GM12872 (cell line): ENCODE data around the gene TMOD2.

Experiments
- TF ChIP-seq, protein P1 (sequence below): IDR thresholded peaks from 3 replicates; pipeline ENCODE4 v1.5.1; 2011; ENCODE audit warnings: low read depth, mild to moderate bottlenecking, low read length, moderate library complexity; ENCODE audit not compliant: insufficient read depth

The TMOD2 gene

DNA sequence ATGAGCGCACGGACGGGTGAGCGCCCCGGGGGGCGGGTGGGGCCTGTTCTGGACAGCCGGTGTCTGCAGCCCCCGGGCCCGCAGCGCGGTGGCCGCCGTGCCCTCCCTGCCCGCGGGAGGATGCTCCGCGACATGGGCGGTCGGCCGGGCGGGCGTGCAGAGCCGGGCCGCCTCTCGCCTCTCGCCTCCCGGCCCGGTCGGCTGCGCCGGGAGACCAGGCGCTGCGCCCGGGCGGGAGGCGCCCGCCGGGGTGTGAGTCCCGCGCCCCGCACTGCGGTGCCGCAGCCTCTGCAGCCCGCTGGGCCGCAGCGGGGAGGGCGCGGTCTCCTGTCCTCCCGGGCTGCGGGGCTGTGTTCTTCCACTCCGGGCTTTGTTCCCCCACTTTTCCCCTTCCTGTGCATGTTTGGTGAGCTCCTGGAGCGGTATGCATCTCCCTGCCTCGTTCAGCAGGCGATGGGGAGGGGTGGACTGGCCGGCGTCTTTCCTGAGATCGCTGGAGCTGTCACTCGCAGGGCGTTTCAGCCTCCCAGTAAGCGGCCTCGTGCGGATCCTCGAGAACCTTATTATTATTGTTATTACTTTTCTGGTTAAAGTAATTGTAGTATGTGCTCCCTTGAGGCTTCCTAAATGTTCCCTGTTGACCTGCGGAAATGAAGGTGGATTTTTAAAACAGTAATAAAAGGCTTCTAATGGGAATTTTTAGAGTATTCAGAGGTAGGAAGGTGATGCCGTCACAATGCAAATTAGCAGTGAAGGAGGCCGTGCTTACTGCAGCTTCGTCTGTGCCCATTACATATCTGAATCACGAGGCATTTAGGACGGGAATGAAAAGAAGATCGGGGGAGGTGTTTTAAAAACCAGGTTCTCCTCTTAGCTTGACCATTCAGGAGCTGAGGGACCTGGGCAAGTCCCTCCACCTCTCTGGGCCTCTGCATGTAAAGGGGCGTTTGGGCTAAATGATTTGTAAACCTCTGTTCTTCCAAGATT, 593 bp downstream of the TMOD2 start:
- TF ChIP-seq, protein P1, sequence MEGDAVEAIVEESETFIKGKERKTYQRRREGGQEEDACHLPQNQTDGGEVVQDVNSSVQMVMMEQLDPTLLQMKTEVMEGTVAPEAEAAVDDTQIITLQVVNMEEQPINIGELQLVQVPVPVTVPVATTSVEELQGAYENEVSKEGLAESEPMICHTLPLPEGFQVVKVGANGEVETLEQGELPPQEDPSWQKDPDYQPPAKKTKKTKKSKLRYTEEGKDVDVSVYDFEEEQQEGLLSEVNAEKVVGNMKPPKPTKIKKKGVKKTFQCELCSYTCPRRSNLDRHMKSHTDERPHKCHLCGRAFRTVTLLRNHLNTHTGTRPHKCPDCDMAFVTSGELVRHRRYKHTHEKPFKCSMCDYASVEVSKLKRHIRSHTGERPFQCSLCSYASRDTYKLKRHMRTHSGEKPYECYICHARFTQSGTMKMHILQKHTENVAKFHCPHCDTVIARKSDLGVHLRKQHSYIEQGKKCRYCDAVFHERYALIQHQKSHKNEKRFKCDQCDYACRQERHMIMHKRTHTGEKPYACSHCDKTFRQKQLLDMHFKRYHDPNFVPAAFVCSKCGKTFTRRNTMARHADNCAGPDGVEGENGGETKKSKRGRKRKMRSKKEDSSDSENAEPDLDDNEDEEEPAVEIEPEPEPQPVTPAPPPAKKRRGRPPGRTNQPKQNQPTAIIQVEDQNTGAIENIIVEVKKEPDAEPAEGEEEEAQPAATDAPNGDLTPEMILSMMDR: no peak

DNA sequence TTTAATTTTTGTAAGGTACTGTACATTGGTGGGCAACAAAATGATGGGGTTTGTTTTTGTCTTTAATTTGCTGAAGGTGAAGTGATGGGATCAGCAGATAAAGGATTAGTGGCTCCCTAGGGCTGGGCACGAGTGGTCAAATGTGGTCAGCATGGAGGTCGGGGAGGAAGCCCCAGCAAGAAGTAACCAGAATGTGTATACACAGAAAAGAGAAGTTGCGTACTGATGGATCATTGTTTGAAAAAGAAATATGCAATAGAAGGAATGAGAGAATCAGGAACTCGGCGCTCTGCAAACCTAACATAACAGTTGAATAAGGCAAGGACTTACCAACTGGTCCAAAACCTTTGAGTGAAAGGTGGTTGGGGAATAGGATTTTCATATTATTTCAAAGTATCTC, 1.5 kb downstream of the TMOD2 start:
- TF ChIP-seq, protein P1: no peak

DNA sequence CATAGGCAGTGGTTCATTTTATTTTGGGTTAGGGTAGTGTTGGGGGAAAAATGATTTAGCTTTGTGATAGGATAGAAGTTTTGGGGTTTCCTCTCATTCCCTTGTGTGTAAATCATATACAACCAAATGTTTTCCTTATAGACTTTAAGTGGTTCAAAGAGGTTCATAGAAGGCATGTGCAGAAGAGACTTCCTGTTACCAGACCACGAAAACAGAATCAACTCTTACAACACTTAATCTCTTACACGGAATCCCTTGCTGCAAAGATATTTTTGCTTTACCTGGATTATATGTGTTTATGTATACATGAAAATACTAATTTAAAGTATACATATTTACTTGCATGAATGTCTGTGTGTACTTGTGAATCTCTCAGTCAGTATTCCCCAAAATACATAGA, 2.9 kb downstream of the TMOD2 start:
- TF ChIP-seq, protein P1: no peak

DNA sequence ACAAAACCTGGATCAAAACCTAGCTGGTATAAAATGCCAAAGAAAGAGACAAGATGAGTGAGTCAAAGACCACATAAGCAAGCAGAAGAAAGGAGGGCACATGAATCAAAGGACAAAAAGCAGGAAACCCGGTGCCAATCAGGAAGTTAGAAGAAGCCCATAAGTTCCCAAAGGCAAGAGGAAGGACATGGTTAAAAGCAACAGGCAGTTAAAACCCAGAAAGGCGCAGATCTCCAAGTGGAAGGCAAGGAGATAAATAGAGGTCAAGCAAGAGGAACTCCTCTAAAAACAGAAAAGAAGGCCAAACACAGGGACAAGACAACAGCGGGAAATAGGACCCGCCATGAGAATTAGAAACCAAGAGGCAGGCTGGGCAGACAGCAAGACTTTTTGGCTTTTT, 4.4 kb downstream of the TMOD2 start:
- TF ChIP-seq, protein P1: no peak

DNA sequence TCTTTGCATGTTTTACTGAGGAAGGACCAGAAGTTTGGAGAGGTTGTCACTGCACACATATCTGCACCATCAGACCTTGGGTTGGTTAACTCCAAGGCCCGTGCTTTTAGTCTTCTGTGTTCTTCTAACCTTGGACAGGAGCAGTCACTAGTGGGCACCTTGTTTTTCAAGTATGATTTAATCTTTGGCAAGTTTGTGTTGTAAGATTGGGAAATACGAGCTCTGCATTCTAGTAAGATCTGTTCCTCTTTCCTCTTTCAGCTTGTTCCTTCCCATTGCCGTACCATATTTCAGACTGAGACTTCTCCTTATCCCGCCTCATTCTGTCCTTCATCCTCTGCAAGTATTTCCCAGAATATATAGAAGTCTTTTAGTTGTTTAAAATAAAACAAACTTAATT, 5.1 kb downstream of the TMOD2 start:
- TF ChIP-seq, protein P1: no peak

DNA sequence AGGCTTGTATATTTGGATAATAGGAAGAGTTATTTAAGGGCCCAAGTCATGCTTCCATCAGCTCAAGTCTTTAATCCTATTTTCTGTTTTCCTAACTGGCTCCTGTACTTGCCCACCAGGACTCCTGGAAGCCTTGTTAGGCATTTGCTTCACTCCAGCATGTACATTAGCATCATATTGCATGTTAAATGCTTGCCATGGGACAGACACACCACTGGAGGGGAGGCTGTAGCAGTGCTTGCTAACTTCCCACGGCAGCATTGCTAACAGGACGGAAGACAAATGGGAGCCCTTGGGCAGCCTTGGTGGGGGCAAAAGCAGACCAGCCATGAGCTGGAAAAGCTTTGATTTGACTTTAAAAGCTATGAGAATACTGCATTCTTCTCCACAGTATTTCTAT, 6.1 kb downstream of the TMOD2 start:
- TF ChIP-seq, protein P1: no peak

DNA sequence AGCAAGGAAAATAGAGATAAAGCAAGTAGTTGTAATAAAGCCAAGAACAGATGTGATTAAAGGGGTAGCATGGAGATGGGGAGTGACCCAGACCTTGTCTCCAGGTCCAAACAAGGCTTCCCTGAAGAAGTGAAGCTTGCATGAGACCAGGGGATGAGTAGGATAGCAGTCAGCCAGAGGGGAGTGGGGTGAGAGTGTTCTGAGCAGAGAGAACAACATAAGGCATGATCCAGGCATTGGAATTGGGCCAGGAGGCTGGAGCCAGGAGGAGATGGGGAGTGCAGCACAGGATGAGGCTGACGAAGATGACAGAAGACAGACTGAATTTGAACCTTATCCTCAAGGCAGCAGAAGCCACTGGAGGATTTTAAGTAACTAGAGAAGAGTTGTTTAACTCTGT, 7.2 kb downstream of the TMOD2 start:
- TF ChIP-seq, protein P1: no peak
